ENCODE results near the gene CNP.

DNA sequence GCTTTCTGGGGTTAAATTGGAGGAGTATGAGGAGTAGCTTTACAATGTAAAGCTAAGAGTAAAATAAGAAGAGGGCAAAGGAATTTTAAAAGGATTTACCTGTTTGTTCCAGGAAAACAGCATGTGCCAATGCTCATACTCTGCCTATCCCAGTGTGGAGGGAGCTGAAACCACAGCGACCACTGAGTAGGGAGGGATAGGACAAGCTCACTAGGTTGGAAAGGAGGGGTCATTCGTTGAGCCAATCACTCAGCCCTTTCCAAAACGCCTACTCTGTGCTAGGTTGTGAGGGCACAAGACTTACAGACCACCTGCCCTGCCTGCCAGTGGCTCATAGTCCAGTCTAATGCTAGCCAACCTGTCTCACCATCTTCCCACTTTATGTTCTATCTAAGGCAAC is 51.7 kb downstream of the CNP start:
- TF ChIP-seq, protein P1, sequence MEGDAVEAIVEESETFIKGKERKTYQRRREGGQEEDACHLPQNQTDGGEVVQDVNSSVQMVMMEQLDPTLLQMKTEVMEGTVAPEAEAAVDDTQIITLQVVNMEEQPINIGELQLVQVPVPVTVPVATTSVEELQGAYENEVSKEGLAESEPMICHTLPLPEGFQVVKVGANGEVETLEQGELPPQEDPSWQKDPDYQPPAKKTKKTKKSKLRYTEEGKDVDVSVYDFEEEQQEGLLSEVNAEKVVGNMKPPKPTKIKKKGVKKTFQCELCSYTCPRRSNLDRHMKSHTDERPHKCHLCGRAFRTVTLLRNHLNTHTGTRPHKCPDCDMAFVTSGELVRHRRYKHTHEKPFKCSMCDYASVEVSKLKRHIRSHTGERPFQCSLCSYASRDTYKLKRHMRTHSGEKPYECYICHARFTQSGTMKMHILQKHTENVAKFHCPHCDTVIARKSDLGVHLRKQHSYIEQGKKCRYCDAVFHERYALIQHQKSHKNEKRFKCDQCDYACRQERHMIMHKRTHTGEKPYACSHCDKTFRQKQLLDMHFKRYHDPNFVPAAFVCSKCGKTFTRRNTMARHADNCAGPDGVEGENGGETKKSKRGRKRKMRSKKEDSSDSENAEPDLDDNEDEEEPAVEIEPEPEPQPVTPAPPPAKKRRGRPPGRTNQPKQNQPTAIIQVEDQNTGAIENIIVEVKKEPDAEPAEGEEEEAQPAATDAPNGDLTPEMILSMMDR (IDR thresholded peaks at IDR 0.05), result no peak
- TF ChIP-seq POLR2AphosphoS5 (IDR thresholded peaks at IDR 0.05; ENCODE audit: low read depth, low read length), result no peak
- TF ChIP-seq, protein P2, sequence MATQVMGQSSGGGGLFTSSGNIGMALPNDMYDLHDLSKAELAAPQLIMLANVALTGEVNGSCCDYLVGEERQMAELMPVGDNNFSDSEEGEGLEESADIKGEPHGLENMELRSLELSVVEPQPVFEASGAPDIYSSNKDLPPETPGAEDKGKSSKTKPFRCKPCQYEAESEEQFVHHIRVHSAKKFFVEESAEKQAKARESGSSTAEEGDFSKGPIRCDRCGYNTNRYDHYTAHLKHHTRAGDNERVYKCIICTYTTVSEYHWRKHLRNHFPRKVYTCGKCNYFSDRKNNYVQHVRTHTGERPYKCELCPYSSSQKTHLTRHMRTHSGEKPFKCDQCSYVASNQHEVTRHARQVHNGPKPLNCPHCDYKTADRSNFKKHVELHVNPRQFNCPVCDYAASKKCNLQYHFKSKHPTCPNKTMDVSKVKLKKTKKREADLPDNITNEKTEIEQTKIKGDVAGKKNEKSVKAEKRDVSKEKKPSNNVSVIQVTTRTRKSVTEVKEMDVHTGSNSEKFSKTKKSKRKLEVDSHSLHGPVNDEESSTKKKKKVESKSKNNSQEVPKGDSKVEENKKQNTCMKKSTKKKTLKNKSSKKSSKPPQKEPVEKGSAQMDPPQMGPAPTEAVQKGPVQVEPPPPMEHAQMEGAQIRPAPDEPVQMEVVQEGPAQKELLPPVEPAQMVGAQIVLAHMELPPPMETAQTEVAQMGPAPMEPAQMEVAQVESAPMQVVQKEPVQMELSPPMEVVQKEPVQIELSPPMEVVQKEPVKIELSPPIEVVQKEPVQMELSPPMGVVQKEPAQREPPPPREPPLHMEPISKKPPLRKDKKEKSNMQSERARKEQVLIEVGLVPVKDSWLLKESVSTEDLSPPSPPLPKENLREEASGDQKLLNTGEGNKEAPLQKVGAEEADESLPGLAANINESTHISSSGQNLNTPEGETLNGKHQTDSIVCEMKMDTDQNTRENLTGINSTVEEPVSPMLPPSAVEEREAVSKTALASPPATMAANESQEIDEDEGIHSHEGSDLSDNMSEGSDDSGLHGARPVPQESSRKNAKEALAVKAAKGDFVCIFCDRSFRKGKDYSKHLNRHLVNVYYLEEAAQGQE (IDR thresholded peaks at IDR 0.05; ENCODE audit: insufficient read depth in 1 of 2, low read depth in 2 of 2, low read length in 1 of 2), result no peak
- no peak for TF ChIP-seq TCF7L2 (IDR thresholded peaks at IDR 0.05; ENCODE audit: low read depth, low read length)

Measured in Panc1 (cell line).